Trophoblast cell (in vitro differentiated cells and primary cell): ENCODE results near the gene EGFL7.

Source experiments
- DNase-seq, 2 donors: peaks; one replicate each; pipeline ENCODE4 v3.0.0-alpha.2; 2016
- H2AFZ ChIP-seq: 2 replicates; pipeline ENCODE4 v1.6.1; 2013; ENCODE audit warnings: low read length, moderate library complexity, mild to moderate bottlenecking; ENCODE audit not compliant: insufficient read depth, poor library complexity
- H2AK5ac ChIP-seq: 2 replicates; pipeline ENCODE4 v1.6.1; 2013; ENCODE audit warnings: mild to moderate bottlenecking, low read length
- H2BK120ac ChIP-seq: 2 replicates; pipeline ENCODE4 v1.6.1; 2013; ENCODE audit warnings: low read length, mild to moderate bottlenecking, moderate library complexity; ENCODE audit not compliant: insufficient read depth, poor library complexity
- H2BK12ac ChIP-seq: 2 replicates; pipeline ENCODE4 v1.6.1; 2013; ENCODE audit warnings: mild to moderate bottlenecking, low read length, moderate library complexity
- H2BK5ac ChIP-seq: 2 replicates; pipeline ENCODE4 v1.6.1; 2013; ENCODE audit warnings: low read length, low read depth, moderate library complexity, mild to moderate bottlenecking; ENCODE audit not compliant: poor library complexity
- H3K14ac ChIP-seq: 2 replicates; pipeline ENCODE4 v1.6.1; 2013; ENCODE audit warnings: mild to moderate bottlenecking, low read length
- H3K18ac ChIP-seq: 2 replicates; pipeline ENCODE4 v1.6.1; 2013; ENCODE audit warnings: mild to moderate bottlenecking, low read length
- H3K23ac ChIP-seq: 2 replicates; pipeline ENCODE4 v1.6.1; 2013; ENCODE audit warnings: low read length
- H3K27ac ChIP-seq: 2 replicates; pipeline ENCODE4 v1.5.1; 2013; ENCODE audit warnings: low read depth, mild to moderate bottlenecking, inconsistent platforms, low read length, moderate library complexity
- H3K27me3 ChIP-seq: 2 replicates; pipeline ENCODE4 v1.6.1; 2013; ENCODE audit warnings: inconsistent platforms, mild to moderate bottlenecking, low read length, moderate library complexity; ENCODE audit not compliant: insufficient read depth
- H3K36me3 ChIP-seq, 2 experiments: 1 replicate in 1 of 2; 2 replicates in 1 of 2; pipeline ENCODE4 v1.6.1; 2013; ENCODE audit warnings: low read length in 2 of 2, mild to moderate bottlenecking in 2 of 2, moderate library complexity in 1 of 2; ENCODE audit not compliant: insufficient read depth in 2 of 2, control insufficient read depth in 1 of 2
- H3K4ac ChIP-seq: 2 replicates; pipeline ENCODE4 v1.6.1; 2013; ENCODE audit warnings: low read depth, mild to moderate bottlenecking, low read length, moderate library complexity
- H3K4me1 ChIP-seq, 2 experiments: 1 replicate in 1 of 2; 2 replicates in 1 of 2; pipeline ENCODE4 v1.6.1; 2013; ENCODE audit warnings: low read length in 2 of 2, mild to moderate bottlenecking in 2 of 2, moderate library complexity in 1 of 2; ENCODE audit not compliant: insufficient read depth in 2 of 2, control insufficient read depth in 1 of 2
- H3K4me2 ChIP-seq: 2 replicates; pipeline ENCODE4 v1.6.1; 2013; ENCODE audit warnings: inconsistent platforms, mild to moderate bottlenecking, low read length, moderate library complexity
- H3K4me3 ChIP-seq: 2 replicates; pipeline ENCODE4 v1.5.1; 2013; ENCODE audit warnings: mild to moderate bottlenecking, low read depth, low read length, inconsistent platforms
- H3K79me1 ChIP-seq: one replicate; pipeline ENCODE4 v1.6.1; 2013; ENCODE audit warnings: low read length
- H3K79me2 ChIP-seq: 2 replicates; pipeline ENCODE4 v1.6.1; 2013; ENCODE audit warnings: low read length, mild to moderate bottlenecking; ENCODE audit not compliant: control insufficient read depth, insufficient read depth, poor library complexity
- H3K9ac ChIP-seq: 2 replicates; pipeline ENCODE4 v1.6.1; 2013; ENCODE audit warnings: mild to moderate bottlenecking, low read length
- H3K9me3 ChIP-seq: 2 replicates; pipeline ENCODE4 v1.6.1; 2013; ENCODE audit warnings: low read depth, mild to moderate bottlenecking, control low read depth, inconsistent platforms, low read length; ENCODE audit not compliant: insufficient read depth
- H4K12ac ChIP-seq: 2 replicates; pipeline ENCODE4 v1.6.1; 2013; ENCODE audit warnings: low read depth, mild to moderate bottlenecking, low read length, moderate library complexity
- H4K8ac ChIP-seq: 2 replicates; pipeline ENCODE4 v1.6.1; 2013; ENCODE audit warnings: low read depth, mild to moderate bottlenecking, low read length, moderate library complexity
- H4K91ac ChIP-seq: one replicate; pipeline ENCODE4 v1.6.1; 2013; ENCODE audit warnings: low read depth, mild to moderate bottlenecking, low read length, moderate library complexity
- WGBS: extraction: QIAGEN DNeasy Blood & Tissue Kit; methylation state at CpG from one replicate; pipeline ENCODE4 v1.1.7; 2013; ENCODE audit warnings: missing lambda C conversion rate; ENCODE audit not compliant: insufficient read length, insufficient coverage; ENCODE audit errors: extremely low coverage; 5-methylcytosine and 5-hydroxymethylcytosine counted together

EGFL7 gene

GRCh38 chr9:136697821-136698526, 35.3 kb downstream of the EGFL7 start:
- Histone ChIP-seq H2BK12ac (no peak overlapping the region), H3K79me1 (no peaks in the 10 kb centered on the region), H3K27ac (no peak overlapping the region), H2BK5ac (no peak overlapping the region), H3K4me1 (peaks cover 3 to 9% of the 10 kb centered on the region in 2 experiments), H4K91ac (no peak overlapping the region), H4K8ac (no peak overlapping the region), H3K27me3 (no peaks in the 10 kb centered on the region), H2BK120ac (no peak overlapping the region), H3K9ac (no peak overlapping the region), H2AK5ac (no peak overlapping the region), H3K79me2 (no peaks in the 10 kb centered on the region), H3K4me3 (no peak overlapping the region), H3K23ac (no peak overlapping the region), H3K9me3 (peaks cover 3% of the 10 kb centered on the region), H3K18ac (no peak overlapping the region), H4K12ac (no peak overlapping the region), H3K14ac (no peak overlapping the region), H3K36me3 (no peaks in the 10 kb centered on the region), H2AFZ (no peak overlapping the region), H3K4ac (no peak overlapping the region), H3K4me2 (no peak overlapping the region)
- no peak for DNase-seq
- no CpG with 5 or more reads among the region's 20 CpGs for WGBS

GRCh38 chr9:136698635-136699246, 36.0 kb downstream of the EGFL7 start:
- no peak overlapping the region for H3K18ac ChIP-seq
- no peak overlapping the region for H3K4me3 ChIP-seq
- H4K8ac ChIP-seq = no peak overlapping the region
- H4K12ac ChIP-seq = no peak overlapping the region
- no peak overlapping the region for H4K91ac ChIP-seq
- no peak overlapping the region for H2BK12ac ChIP-seq
- no peak overlapping the region for H2AFZ ChIP-seq
- no peaks in the 10 kb centered on the region for H3K27me3 ChIP-seq
- H3K9ac ChIP-seq = no peak overlapping the region
- no peak overlapping the region for H2AK5ac ChIP-seq
- no peak overlapping the region for H3K4me2 ChIP-seq
- no peaks in the 10 kb centered on the region for H3K79me2 ChIP-seq
- H3K4me1 ChIP-seq = peaks cover 0 to 8% of the 10 kb centered on the region in 2 experiments
- H3K79me1 ChIP-seq = no peaks in the 10 kb centered on the region
- no peak overlapping the region for H2BK5ac ChIP-seq
- H3K36me3 ChIP-seq = no peaks in the 10 kb centered on the region
- H3K9me3 ChIP-seq = peaks cover 3% of the 10 kb centered on the region
- DNase-seq = no peak
- H3K14ac ChIP-seq = no peak overlapping the region
- no CpG with 5 or more reads among the region's 11 CpGs for WGBS
- H3K23ac ChIP-seq = no peak overlapping the region
- H2BK120ac ChIP-seq = no peak overlapping the region
- H3K4ac ChIP-seq = no peak overlapping the region
- no peak overlapping the region for H3K27ac ChIP-seq

- no peak overlapping the region for H2AK5ac ChIP-seq
- H3K27me3 ChIP-seq = no peaks in the 10 kb centered on the region
- no peaks in the 10 kb centered on the region for H3K79me2 ChIP-seq
- no peak overlapping the region for H3K9ac ChIP-seq
- peak; percentile 24 to 29 for DNase-seq
- H3K4me1 ChIP-seq = peaks cover 0 to 8% of the 10 kb centered on the region in 2 experiments
- H4K8ac ChIP-seq = no peak overlapping the region
- H2BK12ac ChIP-seq = no peak overlapping the region
- H3K4me3 ChIP-seq = no peak overlapping the region
- no peak overlapping the region for H3K4me2 ChIP-seq
- no peak overlapping the region for H3K4ac ChIP-seq
- H2BK5ac ChIP-seq = no peak overlapping the region
- H4K91ac ChIP-seq = no peak overlapping the region
- no peak overlapping the region for H3K27ac ChIP-seq
- no peak overlapping the region for H2BK120ac ChIP-seq
- no peak overlapping the region for H4K12ac ChIP-seq
- H3K79me1 ChIP-seq = no peaks in the 10 kb centered on the region
- H3K9me3 ChIP-seq = peaks cover 3% of the 10 kb centered on the region
- no peak overlapping the region for H3K18ac ChIP-seq
- H2AFZ ChIP-seq = no peak overlapping the region
- no peak overlapping the region for H3K14ac ChIP-seq
- H3K36me3 ChIP-seq = no peaks in the 10 kb centered on the region
- no CpG with 5 or more reads among the region's 13 CpGs for WGBS
- H3K23ac ChIP-seq = no peak overlapping the region
These were observed 37.6 kb downstream of the EGFL7 start for GRCh38 chr9:136700304-136700703.

GRCh38 chr9:136700959-136701667, 38.4 kb downstream of the EGFL7 start:
- Histone ChIP-seq H3K4ac (no peak overlapping the region), H3K4me1 (peaks cover 0 to 8% of the 10 kb centered on the region in 2 experiments), H2AFZ (no peak overlapping the region), H2BK5ac (no peak overlapping the region), H3K79me2 (no peaks in the 10 kb centered on the region), H4K91ac (no peak overlapping the region), H3K9ac (no peak overlapping the region), H4K8ac (no peak overlapping the region), H3K79me1 (no peaks in the 10 kb centered on the region), H2BK12ac (no peak overlapping the region), H3K27ac (no peak overlapping the region), H3K4me3 (no peak overlapping the region), H3K36me3 (no peaks in the 10 kb centered on the region), H3K14ac (no peak overlapping the region), H4K12ac (no peak overlapping the region), H3K4me2 (no peak overlapping the region), H2BK120ac (no peak overlapping the region), H3K18ac (no peak overlapping the region), H3K27me3 (no peaks in the 10 kb centered on the region), H3K9me3 (peaks cover 3% of the 10 kb centered on the region), H2AK5ac (no peak overlapping the region), H3K23ac (no peak overlapping the region)
- no peak for DNase-seq
- no CpG with 5 or more reads among the region's 38 CpGs for WGBS
